HUDEP-2 (cell line): Measurements from ENCODE around the gene C1QL3.
A peak's percentile ranks its signal among the peaks of the same experiment; 100 is the strongest.

ENCODE experiments used
- DNase-seq, 76 experiments: peaks; one replicate each; lab custom pipeline; 2025; ENCODE audit not compliant: unreplicated experiment in 76 of 76; lab: John Stamatoyannopoulos, UW

C1QL3 gene

GRCh38 chr10:16521311-16522016, at the start of gene C1QL3:
C1QL3 (minus strand) TSS chr10:16521879; CDS start chr10:16521065, 814 bp downstream.
- peak in 4 of 76 experiments; percentile 7 to 15 (median 13) for DNase-seq

- DNase-seq = no peak
Measured at GRCh38 chr10:16570731-16571130, 49.1 kb upstream of the C1QL3 start.

DNA sequence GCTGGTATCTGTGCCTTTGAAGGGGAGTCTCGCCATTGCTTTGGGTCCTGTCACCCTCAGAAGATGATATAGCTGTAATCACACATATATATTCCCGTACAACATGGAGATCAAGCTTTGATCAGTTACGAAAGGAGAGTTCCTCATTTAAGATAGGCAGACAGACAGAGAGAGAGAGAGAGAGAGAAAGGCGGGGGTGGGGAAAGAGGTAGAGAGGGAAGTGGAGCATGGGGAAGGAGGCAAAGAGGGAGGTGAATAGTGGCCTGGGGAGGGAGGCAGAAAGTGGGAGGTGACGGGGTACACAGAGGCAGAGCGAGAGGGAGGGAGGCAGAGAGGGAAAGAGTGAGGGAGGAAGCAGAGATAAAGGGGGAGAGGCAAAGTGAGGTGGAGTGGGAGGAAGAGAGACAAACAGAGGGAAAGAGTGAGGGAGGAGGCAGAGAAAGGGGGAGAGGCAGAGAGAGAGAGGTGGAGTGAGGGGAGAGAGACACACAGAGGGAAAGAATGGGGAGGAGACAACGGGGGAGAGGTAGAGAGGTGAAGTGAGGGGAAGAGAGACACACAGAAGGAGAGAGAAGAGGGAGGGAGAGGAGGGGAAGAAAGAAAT, 44.6 kb upstream of the C1QL3 start:
- no peak for DNase-seq

DNA sequence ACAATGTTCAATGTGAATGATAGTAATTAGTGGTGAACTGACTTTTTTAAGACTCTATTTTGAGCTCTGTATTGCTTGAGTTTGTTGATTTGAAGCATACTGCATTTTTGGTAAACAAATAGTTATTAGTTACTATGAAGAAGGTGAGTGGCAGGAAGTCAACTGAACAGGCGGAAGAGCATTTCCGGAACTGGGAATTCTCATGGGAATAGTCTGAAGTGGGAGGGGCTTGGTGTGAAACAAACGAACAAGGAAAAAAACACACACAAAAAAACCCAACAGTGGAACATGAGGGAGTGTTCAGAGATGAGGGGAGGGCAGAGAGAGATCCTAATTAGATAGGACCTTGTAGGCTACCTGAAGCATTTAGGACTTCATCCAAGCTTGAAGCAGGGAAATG, 43.9 kb upstream of the C1QL3 start:
- no peak for DNase-seq

DNA sequence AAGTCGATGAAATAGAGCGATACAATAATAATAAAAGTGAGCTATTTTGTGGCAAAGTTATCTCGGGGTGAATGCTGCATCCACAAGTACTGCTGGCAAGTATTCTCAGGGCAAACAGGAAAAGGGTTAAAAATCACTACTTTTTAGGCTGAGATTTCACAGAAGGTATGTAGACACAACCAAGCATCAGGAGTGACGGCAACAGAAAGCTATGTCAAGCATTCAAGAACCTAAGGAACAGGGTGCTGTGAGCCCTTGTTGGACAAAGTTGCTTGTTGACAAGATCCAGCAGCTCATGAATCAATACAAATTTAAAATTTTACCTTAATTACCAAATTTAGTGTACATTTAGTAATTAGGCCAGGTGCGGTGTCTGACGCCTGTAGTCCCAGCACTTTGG, 41.2 kb upstream of the C1QL3 start:
- no peak for DNase-seq

DNA sequence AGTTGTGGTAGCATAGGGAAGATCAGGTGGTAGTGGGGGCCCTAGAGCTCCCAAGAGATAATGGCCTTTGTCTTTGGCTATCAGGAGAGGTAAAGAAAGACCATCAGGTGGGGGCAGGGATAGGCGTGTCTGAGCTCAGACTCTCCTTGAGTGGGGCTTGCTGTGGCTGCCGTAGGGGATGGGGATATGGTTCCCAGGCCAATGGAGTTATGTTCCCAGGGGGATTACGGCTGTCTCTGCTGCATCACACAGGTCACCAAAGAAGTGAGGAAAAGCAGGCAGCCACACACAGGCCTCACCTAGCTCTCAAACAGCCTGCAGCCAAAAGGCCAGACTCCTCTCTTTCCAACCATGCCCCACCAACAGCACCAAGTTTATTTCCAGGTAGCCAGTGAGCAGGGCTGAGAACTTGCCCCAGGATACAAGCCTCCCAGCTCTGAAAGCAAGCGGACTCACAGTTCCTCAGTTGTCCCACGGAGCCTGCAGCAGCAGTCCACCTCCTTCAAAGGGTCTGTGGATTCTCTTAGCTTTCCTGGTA, 37.6 kb upstream of the C1QL3 start:
- DNase-seq = no peak

DNA sequence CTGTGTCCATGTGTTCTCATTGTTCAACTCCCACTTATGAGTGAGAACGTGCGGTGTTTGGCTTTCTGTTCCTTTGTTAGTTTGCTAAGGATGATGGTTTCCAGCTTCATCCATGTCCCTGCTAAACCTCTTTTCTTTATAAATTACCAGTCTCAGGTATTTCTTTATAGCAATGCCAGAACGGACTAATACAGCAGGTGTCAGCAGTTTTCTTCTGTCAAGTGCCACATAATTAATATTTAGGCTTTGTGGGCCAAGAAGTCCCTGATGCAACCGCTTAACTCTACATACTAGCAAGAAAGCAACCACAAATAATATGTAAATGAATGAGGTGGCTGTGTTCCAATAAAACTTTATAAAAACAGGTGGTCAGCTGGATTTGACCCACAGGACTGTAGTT, 26.3 kb upstream of the C1QL3 start:
- no peak for DNase-seq

DNA sequence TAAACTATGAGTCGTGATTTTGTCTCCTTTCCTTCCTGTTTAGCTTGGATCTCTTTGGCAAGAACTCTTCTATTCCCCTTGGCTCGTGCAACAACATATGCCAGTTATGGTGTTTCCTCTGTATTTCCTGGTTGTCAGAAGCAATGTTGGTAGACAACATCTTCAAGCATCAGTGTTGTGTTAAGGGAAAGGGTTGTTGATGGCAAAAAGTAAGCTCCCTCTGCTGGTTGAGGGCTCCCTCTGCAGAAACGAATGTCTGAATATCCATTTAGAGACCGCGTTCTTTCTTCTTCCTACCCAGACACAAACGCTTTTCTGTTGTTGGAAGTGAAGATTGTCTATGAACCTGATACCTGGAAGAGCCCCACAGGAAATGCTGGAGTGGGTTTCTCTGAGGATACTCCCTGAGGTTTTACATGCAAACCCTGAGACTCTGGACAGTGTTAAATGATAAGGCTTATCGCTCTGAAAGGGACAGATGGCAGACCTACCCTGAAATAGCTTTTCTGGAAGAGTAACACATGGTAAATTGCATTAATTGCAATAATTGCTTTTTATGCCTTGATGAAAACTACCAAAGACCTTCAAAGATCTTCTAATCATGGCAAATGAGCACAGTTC, 23.5 kb upstream of the C1QL3 start:
- peak in 18 of 76 experiments; percentile 3 to 44 (median 20) for DNase-seq

GRCh38 chr10:16544591-16544990, 22.9 kb upstream of the C1QL3 start:
- DNase-seq = no peak

DNA sequence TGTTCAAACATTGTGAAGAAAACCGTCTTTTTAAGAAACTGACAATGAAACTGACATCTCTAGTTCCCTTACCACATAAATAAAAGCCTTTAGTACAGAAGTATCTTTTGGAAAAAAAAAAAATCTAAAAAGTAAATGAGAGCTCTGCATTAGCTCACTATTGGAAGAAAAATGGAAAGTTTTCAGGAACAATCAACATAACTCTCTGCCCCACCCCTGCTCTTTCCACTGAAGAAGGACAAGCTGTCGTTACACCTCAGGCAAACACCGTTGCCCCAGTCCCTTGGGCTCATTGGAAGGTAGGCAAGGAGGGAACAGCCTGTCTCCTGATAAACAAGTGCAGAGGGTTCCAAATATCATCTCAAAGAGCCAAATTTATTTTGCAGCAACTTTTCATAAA, 22.4 kb upstream of the C1QL3 start:
- DNase-seq = no peak

GRCh38 chr10:16536155-16536554, 14.5 kb upstream of the C1QL3 start:
- DNase-seq = no peak

GRCh38 chr10:16529853-16530252, 8.2 kb upstream of the C1QL3 start:
- no peak for DNase-seq

- DNase-seq = no peak
Measured at GRCh38 chr10:16527452-16527851, 5.8 kb upstream of the C1QL3 start.

GRCh38 chr10:16520900-16521299, 779 bp downstream of the C1QL3 start:
- peak in 24 of 76 experiments; percentile 3 to 42 (median 14) for DNase-seq

DNA sequence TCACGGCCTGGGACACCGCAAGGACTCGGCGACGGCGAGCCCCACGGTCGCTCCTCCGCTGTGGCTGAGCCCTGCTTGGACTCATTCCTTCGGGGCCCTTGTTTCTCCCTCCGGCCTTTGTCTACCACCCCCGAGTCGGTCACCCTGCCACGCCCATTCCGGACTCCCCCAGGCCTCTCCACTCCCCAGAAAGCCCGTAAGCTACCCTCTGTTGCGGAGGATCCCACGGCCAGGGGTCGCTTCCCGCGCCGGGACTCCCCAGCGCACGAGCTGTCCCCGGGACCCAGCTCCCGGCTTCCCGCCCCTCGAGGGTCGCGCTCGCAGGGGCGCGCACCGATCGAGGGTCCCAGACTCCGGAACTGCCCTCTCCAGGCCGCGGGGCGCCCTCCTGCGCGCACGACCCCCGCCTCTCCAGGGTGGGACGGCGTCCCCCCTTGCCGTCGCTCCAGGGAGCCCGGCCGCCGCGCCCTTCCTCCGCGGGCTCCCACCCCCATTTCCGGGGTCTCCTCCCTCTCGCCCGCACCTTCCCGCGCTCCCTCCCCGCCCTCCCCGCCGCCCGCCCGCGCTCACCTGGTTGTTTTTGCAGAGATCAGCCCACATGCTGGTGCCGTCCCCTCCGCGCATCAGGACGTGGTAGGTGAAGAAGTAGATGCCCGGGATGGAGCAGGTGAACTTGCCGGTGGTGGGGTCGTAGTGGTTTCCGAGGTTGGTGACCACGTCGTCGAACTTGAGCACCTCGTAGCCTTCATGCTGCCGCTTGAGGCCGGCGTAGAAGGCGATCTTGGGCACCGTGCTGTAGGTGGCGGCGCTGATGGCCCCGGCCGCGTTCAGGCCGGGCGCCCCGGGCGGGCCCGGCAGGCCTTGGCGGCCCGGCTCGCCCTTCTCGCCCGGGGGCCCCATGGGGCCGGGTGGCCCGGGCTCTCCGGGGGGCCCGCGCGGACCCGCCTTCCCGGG, 1.5 kb downstream of the C1QL3 start:
- DNase-seq = peak in 3 of 76 experiments; percentile 2 to 7 (median 3)

DNA sequence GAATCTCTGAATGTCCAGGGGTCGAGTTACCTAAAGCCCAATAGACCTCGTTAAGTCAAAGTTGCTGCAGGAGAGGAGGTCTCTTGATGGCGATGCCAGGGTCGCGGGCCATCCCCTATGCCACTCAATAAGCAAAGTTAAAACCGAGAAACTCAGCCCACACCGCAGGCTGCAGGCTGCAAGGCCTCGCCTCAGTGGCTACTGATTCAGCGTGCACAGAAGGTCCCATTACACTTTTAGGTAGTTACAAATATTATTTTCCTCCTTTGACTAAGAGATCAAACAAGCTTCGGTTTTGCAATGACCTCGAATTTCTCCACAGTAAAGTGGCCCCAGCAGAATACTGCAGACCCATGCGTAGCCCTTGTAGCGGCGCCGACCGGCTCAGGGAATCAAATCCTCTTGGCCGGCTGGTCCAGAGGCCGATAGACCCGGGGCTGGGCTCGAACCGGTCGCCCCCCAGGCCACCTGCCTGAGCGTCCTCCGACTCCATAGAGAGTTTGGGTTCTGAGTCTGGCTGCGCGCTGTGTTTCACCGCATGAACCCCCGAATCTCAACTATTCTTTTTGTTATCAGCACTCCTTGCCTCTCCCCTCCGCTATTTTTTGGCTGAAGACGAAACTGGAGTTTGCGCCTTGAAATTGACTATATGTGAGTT, 2.3 kb downstream of the C1QL3 start:
- DNase-seq = no peak

DNA sequence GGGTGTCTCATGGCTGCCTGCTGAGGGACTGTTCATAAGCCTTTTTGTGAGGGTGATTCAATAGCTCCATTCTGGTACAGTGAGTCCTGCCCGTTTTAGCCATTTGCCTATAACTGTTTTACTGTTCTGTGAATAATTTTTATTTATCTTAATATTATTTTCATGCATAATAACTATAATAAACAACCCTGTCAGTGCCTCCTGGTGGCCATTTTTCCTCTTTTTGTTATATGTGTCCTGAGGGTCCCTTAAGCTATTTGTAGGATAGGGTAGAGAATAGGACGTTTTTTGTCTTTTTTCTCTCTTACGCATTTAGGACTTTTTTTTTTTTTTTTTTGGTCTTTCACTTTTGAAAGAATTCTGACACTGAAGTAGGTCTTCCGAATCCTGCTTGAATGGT, 2.9 kb downstream of the C1QL3 start:
- DNase-seq = no peak

DNA sequence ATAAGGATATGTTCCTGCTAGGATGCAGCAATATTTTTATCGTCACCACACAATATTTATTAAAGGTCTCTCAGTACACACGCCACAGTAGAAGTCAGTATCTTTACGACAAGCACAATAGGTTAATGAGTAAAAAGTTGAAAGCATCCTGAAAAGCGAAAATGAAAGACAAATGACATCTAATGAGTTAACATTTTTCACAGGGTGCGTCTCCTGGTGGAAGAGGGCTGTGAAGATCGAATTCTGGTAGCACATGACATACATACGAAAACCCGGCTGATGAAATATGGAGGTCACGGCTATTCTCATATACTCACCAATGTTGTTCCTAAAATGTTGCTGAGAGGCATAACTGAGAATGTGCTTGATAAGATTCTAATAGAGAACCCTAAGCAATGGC, 10.8 kb downstream of the C1QL3 start:
- no peak for DNase-seq

DNA sequence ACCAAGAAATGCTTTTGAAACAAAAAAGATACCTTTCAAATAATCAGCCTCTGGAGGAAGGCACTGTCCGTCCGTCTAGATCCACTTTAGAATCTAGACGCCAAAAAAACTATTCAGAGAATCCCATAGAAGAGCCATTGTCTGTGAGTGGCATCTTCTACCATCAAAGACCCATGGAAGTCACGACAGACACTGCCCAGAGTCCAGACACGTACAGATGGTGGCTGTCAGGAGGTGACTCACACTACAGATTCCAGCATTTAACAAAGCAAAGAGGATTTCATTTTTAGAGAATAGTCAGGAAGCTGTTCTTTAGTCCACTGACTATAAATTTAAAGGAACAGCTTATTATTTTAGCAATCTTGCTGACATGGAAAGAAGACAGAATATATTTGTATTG, 11.7 kb downstream of the C1QL3 start:
- no peak for DNase-seq

DNA sequence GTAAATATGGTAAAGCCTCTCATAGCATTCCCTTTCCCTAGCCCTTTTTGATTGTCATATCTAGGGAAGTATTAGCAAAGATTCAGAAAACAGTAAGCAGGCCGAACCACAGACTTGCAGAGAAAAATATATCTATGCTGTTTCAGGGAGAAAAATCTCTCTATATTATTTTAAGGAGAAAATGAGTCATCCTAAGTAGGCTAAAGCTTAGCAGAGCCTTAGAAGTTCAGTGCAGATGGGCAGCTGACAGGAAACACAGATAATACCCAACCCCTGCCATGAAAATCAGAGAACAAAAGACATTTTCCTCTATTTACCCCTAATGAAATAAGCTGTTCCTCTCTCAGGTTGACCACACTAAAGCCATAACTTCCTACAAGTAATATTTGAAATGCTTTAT, 16.5 kb downstream of the C1QL3 start:
- DNase-seq = no peak
